Effector memory CD4-positive, alpha-beta T cell (primary cell): ENCODE results near the gene RAD51B.

Experiments
- DNase-seq, 3 donors: peaks; one replicate each; pipeline ENCODE4 v3.0.0-alpha.2; 2020
- H3K27ac ChIP-seq: 2 replicates; pipeline ENCODE4 v1.7.0; 2013; ENCODE audit warnings: mild to moderate bottlenecking, low read length, moderate library complexity; ENCODE audit not compliant: insufficient read depth, poor library complexity, severe bottlenecking
- H3K27me3 ChIP-seq: replicated peaks from 2 replicates; pipeline ENCODE4 v1.7.0; 2013; ENCODE audit warnings: mild to moderate bottlenecking, low read length; ENCODE audit not compliant: insufficient read depth, control insufficient read depth, poor library complexity, severe bottlenecking
- H3K36me3 ChIP-seq: 2 replicates; pipeline ENCODE4 v1.7.0; 2013; ENCODE audit warnings: mild to moderate bottlenecking, low read length, moderate library complexity; ENCODE audit not compliant: control insufficient read depth, insufficient read depth
- H3K4me1 ChIP-seq: 2 replicates; pipeline ENCODE4 v1.7.0; 2013; ENCODE audit warnings: low read length, mild to moderate bottlenecking; ENCODE audit not compliant: control insufficient read depth, insufficient read depth, poor library complexity, severe bottlenecking
- H3K4me3 ChIP-seq: 2 replicates; pipeline ENCODE4 v1.7.0; 2013; ENCODE audit warnings: low read length, low read depth, mild to moderate bottlenecking; ENCODE audit not compliant: insufficient read depth, poor library complexity, severe bottlenecking
- H3K9me3 ChIP-seq: 2 replicates; pipeline ENCODE4 v1.7.0; 2013; ENCODE audit warnings: mild to moderate bottlenecking, low read length, moderate library complexity; ENCODE audit not compliant: control insufficient read depth

RAD51B gene

DNA sequence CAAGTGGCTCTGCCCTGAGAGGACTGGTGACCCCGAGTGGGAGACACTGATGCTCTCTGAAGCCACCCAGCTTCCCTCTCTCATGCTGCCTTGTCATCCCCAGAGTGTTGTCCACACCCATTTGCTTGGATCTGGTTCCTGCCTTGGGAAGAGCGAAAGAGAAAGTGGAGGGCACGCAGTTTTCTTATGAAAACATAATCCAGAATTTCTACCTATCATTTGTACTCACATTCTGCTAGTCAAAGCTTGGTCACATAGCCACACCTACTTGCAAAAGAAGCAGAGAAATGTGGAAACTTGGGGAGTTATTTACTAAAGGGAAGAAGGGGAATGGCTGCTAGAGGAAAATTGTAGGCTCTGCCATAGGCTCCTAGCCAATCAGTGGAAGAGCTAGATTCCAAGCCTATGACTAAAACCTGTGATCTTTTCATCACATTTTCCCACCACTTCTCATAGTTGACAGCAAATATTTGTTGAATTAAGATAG is 647.0 kb downstream of the RAD51B start:
- Histone ChIP-seq H3K27me3 (no peaks in the 10 kb centered on the region), H3K27ac (no peak overlapping the region), H3K9me3 (no peaks in the 10 kb centered on the region), H3K4me3 (no peak overlapping the region), H3K36me3 (no peaks in the 10 kb centered on the region), H3K4me1 (peaks cover 7% of the 10 kb centered on the region)
- no peak for DNase-seq

DNA sequence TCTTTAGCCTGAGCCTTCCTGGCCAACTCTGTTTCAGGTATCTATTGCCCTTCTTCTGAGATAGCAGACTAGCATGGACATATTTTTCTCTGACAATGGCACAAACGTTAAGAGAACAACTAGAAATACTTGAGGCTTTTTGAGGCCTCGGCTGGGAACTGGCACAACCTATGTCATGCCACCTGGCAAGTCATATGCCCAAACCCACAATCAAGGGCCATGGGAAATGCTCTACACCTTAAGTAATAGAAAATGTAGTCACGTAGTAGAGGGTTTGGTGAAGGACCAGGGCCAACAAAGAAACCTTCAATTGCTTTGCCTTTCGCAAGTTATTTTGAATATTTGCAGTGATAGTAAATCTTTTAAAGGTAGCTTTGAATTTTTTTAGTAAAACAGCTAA is 647.8 kb downstream of the RAD51B start:
- Histone ChIP-seq H3K4me3 (no peak overlapping the region), H3K9me3 (no peaks in the 10 kb centered on the region), H3K27ac (no peak overlapping the region), H3K36me3 (no peaks in the 10 kb centered on the region), H3K4me1 (peaks cover 7% of the 10 kb centered on the region), H3K27me3 (no peaks in the 10 kb centered on the region)
- no peak for DNase-seq

DNA sequence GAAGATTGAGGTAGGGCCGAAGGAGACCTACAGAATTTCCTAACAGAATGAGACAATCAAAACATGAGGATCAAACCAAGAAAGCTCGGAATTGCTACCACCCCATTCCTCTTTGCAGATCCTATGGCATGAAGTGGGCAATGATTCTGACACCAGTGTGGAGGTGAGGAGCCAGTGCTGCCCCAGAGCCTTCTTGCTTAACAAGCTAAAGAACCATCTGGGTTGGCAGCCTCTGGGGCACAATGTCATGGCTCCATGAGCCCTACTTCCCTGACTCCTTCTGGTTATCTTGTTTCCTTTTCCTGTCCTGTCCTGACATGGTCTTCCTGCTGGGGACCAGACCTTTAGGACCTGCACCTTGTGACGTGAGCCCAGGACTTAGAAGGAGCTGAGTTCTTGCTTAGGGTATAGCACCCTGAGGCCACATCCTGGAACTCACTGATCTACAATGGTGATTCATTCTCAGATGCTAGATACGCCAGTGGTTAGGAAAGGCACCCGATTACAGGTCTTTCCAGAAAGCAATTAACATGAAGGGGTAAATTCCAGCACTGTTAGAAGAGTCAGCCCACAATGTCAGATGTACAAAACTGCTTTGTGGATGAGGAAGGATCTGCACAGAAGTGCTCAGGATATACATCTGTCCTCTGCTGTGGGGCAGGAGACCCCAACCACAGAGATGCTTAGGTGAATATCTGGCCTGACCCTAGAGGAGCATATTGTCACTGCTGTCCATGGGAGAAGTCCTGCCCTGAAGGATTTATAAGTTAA is 649.0 kb downstream of the RAD51B start:
- Histone ChIP-seq H3K4me3 (no peak overlapping the region), H3K36me3 (no peaks in the 10 kb centered on the region), H3K4me1 (peaks cover 7% of the 10 kb centered on the region), H3K27me3 (no peaks in the 10 kb centered on the region), H3K9me3 (no peaks in the 10 kb centered on the region), H3K27ac (no peak overlapping the region)
- DNase-seq = no peak

DNA sequence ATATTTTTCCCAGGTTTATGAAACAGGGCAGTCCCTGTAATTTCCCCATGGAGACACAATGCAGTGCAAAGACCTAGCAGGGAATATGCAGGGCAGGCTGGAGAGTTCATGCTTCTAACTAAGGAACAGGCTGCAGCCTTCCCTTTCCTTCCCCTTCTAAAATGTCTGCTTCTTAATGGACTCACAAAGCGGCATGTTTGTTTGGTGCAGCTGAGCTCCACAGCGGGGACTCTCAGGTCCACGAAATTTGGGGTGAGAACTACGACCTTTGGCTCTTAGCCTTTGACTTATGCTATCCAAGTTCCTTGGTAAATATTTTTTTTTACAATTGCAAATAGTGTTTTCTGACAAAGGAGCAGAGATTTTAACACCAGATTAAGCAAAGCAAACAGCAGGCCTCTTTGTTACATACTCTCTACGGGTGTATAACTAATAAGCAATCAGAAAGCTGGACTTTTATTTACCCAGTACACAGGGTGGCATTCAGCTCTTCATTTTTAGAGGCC is 649.7 kb downstream of the RAD51B start:
- no peak for DNase-seq
- Histone ChIP-seq H3K4me1 (peaks cover 7% of the 10 kb centered on the region), H3K36me3 (no peaks in the 10 kb centered on the region), H3K27me3 (no peaks in the 10 kb centered on the region), H3K27ac (no peak overlapping the region), H3K9me3 (no peaks in the 10 kb centered on the region), H3K4me3 (no peak overlapping the region)

DNA sequence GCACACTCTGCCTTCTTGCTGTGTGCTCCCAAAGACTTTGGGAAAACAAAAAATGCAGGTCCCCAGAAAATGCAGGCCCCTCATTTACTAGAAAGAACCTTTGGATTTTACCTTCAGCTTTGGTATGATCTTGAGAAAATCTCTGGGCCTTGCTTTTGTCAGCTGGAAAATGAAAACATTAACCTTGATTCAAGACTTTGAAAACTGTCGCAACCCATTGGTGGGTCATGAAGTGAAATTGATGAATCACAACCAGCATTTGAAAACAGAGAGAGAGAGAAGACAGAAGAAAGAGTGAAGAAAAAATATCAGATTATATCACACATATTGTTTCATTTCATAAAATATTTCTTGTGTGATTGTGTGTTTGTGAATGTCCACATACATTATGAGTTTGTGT is 650.8 kb downstream of the RAD51B start:
- Histone ChIP-seq H3K4me3 (no peak overlapping the region), H3K36me3 (no peaks in the 10 kb centered on the region), H3K27me3 (no peaks in the 10 kb centered on the region), H3K27ac (no peak overlapping the region), H3K4me1 (peaks cover 7% of the 10 kb centered on the region), H3K9me3 (no peaks in the 10 kb centered on the region)
- DNase-seq = no peak

DNA sequence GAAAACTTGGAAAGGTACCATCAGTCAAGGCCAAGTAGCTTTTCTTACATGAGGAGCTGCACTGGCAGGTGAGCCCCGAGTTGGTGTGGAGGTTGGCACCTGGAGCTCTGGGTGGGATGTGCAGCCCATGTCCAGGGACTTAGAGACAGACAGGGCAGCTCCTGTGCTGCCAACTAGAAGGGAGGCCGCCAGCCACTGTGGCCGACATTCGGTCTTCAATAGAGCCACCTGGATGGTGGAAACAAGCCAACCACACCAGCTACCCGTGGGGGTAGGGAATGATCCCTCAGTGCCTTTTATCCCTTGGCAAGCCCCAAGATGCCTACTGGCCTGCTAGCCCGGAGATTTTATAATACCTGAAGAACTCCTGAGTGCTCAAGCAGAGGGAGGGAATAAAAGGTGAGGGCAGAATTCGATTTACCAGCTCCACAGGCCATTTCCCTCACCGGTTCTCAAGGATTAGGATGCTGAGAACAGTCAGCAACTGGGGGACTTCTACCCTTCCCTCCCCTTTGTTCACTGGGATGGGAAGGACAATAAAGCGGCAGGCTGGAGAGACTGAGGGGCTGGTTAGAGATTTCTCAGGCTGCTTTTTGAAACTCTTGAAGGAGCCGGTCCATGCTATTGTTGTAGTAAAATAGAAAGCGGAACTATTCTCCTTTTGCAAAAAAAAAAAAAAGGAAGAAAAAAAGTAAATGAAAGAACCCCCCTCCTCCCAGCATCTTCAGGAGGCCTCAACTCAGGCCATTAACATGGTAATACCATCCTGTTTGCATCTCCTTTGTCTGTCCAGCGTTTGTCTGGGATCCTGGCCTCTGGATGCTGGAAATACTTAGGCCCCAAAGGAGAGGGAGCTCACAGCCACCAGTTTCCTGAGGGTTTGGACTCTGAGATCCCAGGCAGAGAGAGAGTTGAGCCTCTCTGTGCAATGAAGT is 651.7 kb downstream of the RAD51B start:
- no peak overlapping the region for H3K4me3 ChIP-seq
- no peak overlapping the region for H3K27ac ChIP-seq
- H3K27me3 ChIP-seq = no peaks in the 10 kb centered on the region
- H3K9me3 ChIP-seq = no peaks in the 10 kb centered on the region
- DNase-seq = no peak
- no peaks in the 10 kb centered on the region for H3K36me3 ChIP-seq
- peaks cover 7% of the 10 kb centered on the region for H3K4me1 ChIP-seq

DNA sequence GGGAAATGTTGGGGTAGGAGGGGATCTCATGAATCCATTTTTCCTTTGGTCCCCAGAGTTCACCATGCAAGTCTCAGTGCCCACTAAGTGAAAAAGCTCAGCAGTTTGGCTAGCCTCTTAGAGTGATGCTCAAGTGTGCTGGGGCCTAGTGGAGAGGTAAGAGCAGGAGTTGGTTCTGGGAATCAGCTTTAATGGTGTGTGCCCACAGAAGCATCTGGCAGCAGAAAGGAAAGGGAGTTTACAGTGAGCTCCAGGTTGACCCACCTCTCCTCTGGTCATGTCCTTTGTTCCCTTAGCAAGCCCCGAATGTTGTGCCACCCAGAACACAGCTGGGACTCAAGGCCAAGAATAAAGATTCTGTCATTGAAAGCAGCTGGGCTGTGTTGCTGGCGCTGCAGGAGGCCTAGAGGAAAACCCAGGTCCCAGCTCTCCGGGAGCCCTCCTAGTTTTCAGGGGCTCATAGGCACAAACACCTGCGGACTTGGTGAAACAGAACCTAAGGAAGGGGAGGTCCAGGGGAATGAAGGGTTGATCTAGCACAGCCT is 652.5 kb downstream of the RAD51B start:
- no peak for DNase-seq
- Histone ChIP-seq H3K4me1 (peaks cover 7% of the 10 kb centered on the region), H3K4me3 (no peak overlapping the region), H3K27ac (no peak overlapping the region), H3K27me3 (no peaks in the 10 kb centered on the region), H3K36me3 (no peaks in the 10 kb centered on the region), H3K9me3 (no peaks in the 10 kb centered on the region)

DNA sequence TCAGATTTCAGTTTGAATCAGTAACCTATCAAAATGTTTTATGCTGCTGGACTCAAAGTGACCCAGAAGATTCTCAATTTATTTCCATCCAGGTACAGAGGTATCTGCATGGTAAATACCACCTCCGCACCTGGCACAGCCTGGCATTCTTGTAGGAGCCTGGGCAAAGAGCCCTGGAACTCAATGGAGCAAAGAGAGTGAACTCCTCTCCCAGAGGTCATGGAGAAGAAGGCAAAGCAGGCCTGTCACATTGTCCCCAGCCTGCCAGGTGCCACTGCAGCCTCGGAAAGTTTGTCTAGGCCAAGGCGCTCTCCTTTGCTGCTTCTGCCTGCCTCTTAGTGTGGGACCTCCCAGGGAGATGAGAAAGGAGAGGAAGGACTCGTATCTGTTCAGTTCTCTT is 653.5 kb downstream of the RAD51B start:
- no peaks in the 10 kb centered on the region for H3K9me3 ChIP-seq
- peaks cover 7% of the 10 kb centered on the region for H3K4me1 ChIP-seq
- no peak for DNase-seq
- no peaks in the 10 kb centered on the region for H3K36me3 ChIP-seq
- no peak overlapping the region for H3K4me3 ChIP-seq
- no peaks in the 10 kb centered on the region for H3K27me3 ChIP-seq
- H3K27ac ChIP-seq = no peak overlapping the region

DNA sequence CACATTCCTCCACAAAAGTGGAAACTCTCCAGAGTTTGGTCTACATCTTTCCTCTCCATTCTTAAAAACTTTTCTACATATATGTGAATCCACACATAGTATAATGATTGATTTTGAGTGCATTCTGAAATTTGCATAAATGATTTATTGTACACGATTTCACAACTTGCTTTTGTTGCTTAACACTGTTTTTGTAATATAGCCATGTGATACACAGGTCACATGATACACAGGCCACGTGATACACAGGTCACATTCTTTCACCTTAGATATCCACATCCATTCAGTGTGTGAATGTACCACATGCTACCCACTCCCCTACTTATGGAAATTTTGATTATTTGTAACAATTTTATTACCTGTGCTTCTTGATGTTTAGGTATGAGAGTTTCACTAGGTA is 654.2 kb downstream of the RAD51B start:
- H3K36me3 ChIP-seq = no peaks in the 10 kb centered on the region
- peaks cover 1% of the 10 kb centered on the region for H3K4me1 ChIP-seq
- H3K27ac ChIP-seq = no peak overlapping the region
- H3K27me3 ChIP-seq = no peaks in the 10 kb centered on the region
- H3K9me3 ChIP-seq = no peaks in the 10 kb centered on the region
- H3K4me3 ChIP-seq = no peak overlapping the region
- no peak for DNase-seq
